ENCODE data around the gene CACNA2D4. TPM values are rescaled to one million over a fixed set of nuclear protein-coding genes. Genes with fewer than 3 reads are reported as not detected.

CACNA2D4 gene
- total and polyA plus RNA-seq, 8 donors, result 0.60 to 3.1 (median 2.0) TPM

DNA sequence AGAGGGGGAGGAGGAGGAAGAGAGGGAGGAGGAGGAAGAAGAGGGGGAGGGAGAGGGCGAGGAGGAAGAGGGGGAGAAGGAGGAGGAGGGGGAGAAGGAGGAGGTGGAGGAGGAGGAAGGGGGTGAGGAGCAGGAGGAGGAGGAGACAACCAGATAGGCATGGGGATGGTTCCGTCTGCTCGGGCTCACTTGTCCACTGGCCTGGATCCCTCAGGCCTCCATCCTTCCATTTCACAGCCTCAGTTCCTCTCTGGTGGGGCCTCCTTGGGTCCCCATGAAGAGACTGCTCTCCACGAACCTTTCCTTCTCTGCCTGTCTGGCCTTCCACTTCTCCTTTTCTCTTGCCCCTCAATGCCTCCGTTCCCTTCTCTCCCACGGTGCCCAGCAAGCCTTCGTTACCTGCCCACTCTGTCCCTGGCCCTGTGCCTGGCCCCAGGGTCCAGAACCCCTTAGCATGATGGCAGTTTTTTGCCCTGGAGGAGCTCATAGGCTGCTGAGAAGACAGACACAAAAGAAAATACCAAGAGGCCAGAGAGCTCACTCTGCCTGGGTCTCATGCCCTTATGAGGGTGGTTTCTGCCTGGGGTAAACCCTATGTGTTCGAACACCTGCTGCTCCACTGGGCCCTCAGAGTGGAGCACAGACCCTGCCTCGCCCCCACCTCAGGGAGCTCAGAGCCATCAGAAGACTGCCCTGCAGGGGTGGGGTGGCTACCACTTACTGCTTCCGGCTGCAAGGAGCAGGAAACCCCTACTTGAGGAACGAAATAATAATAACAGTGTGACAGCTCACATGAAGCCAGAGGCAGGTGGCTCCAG is 11.7 kb upstream of the CACNA2D4 start:
- Histone ChIP-seq H3K36me3 (no peaks in the 10 kb centered on the region), H3K9me3 (no peaks in the 10 kb centered on the region), H3K4me3 (no peak overlapping the region), H3K27me3 (no peaks in the 10 kb centered on the region), H3K4me1 (no peaks in the 10 kb centered on the region), H3K27ac (no peak overlapping the region)
- WGBS, 2 donors, result 84 to 86% methylated on average over 8 to 11 of the region's 11 CpGs
- DNase-seq, result peak in 1 of 6 donors; percentile 11
- peak in 1 of 4 donors; percentile 15 for ATAC-seq
- FAIRE-seq, result no peak
- TF ChIP-seq, protein P1, sequence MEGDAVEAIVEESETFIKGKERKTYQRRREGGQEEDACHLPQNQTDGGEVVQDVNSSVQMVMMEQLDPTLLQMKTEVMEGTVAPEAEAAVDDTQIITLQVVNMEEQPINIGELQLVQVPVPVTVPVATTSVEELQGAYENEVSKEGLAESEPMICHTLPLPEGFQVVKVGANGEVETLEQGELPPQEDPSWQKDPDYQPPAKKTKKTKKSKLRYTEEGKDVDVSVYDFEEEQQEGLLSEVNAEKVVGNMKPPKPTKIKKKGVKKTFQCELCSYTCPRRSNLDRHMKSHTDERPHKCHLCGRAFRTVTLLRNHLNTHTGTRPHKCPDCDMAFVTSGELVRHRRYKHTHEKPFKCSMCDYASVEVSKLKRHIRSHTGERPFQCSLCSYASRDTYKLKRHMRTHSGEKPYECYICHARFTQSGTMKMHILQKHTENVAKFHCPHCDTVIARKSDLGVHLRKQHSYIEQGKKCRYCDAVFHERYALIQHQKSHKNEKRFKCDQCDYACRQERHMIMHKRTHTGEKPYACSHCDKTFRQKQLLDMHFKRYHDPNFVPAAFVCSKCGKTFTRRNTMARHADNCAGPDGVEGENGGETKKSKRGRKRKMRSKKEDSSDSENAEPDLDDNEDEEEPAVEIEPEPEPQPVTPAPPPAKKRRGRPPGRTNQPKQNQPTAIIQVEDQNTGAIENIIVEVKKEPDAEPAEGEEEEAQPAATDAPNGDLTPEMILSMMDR (IDR thresholded peaks at IDR 0.05), result no peak
- intact Hi-C loops (cut with DNase I), result loop anchor here (5.0 to 10.0 kb wide), 4 partner anchors 123 to 285 kb away; no protein-coding TSS in a partner anchor

DNA sequence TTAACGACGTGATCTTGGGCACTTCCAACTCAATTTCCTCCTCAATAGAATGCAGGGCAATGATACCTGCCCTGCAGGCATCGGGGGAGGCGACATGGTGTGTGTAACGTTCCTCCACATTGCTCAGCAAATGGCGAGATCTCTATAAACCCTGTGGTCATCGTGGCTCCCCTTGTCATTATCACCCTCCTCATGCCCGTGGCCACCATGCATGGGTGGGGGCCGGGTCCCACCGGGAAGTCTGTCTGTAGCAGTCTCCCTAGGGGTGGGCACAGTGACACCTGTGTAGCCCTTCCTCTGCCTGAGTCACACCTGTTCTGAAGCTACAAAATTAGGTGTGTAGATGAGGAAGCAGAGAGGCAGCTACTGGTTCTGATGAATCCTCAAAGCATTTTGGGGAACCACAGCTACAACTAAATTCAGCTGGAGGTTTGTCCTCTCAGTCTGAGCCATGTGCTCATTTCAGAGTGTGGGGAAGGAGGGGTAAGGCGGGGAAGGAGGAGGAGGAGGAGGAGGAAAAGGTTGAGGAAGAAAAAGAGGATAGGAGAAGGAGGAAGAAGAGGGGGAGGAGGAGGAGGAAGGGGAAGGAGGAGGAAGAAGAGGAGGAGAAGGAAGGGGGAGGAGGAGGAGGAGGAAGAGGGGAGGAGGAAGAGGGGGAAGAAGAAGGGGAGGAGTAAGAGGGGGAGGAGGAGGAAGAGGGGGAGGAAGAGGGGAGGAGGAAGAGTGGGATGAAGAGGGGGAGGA is 11.0 kb upstream of the CACNA2D4 start:
- Histone ChIP-seq H3K4me1 (no peaks in the 10 kb centered on the region), H3K9me3 (no peaks in the 10 kb centered on the region), H3K4me3 (no peak overlapping the region), H3K27ac (no peak overlapping the region), H3K27me3 (no peaks in the 10 kb centered on the region), H3K36me3 (no peaks in the 10 kb centered on the region)
- ATAC-seq (no peak), DNase-seq (peak in 2 of 6 donors; percentile 2 to 8), FAIRE-seq (no peak)
- 79 to 84% methylated on average over 11 of the region's 11 CpGs for WGBS, 2 donors
- TF ChIP-seq, protein P1 (IDR thresholded peaks at IDR 0.05), result no peak
- intact Hi-C loops (cut with DNase I), result loop anchor here in 2 of 3 donors (5.0 to 10.0 kb wide), 2 partner anchors 122 to 125 kb away; no protein-coding TSS in a partner anchor

DNA sequence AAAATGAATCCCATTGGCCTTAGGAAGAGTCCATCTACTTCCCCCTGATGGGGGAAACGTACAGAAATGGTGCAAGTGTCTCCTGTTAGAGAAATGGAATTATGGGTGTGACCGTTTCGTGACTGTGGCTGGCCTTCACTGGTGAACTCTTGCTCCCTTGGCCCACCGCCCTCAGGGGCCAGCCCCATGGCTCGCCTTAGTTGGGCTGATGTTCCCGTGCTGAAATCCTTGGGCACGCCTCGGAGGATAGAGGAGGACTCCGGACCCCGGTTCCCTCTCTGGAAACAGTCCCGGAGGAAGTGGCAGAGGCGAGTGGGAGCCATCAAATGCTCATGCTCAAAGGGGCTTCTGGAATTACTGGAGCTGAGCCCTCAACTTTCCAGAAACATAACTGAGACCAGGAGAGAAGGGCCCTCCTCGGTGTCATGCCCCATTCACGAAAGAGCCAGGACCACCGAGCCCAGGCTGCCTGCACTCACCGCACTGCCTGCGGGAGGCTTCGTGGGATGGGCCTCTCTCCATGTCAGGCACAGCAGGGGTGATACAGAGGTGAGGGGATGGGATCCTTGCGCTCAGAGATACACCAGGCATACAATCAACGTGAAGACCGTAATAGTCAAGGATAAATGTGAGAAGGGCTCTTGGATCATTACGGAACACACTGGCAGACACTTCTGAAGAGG is 10.1 kb upstream of the CACNA2D4 start:
- FAIRE-seq (no peak), DNase-seq (peak in 2 of 6 donors; percentile 4 to 8), ATAC-seq (no peak)

DNA sequence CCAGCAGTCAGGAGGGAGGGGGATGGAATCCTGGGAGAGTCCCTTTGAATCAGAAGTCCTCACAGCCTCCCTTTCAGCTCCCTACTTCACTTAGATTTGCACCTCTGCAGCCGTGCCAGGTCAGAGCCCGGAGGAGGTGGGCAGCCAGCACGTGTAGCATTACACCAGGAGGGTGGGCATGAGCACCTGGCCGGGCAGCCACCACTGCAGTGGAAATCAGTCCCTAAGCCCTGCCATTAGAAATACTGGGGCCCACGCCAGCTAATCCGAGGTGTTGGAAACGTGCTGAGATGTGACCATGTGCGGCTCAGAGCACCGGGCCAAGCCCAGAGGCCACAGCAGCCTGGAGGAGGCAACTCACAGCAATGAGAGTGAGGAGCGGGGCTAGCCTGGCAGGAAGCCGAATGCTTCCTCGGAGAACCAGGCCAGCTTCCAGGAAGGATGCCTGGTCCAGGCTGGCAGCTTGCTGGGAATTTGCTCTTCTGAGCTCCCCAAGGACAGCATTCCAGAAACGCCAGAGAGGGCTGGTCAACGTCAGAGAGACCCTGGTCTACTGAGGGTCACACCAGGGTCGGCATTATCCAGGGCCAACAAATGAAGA is 9.4 kb upstream of the CACNA2D4 start:
- Histone ChIP-seq H3K27ac (no peak overlapping the region), H3K27me3 (no peaks in the 10 kb centered on the region), H3K9me3 (no peaks in the 10 kb centered on the region), H3K4me1 (no peaks in the 10 kb centered on the region), H3K36me3 (no peaks in the 10 kb centered on the region), H3K4me3 (no peak overlapping the region)
- no peak for ATAC-seq
- DNase-seq, result peak in 2 of 6 donors; percentile 5 to 10
- intact Hi-C loops (cut with DNase I), result loop anchor here in 2 of 3 donors (5.0 to 10.0 kb wide), 2 partner anchors 121 to 123 kb away; no protein-coding TSS in a partner anchor
- FAIRE-seq, result no peak
- TF ChIP-seq, protein P1 (IDR thresholded peaks at IDR 0.05), result no peak
- 67 to 83% methylated on average over 14 to 15 of the region's 15 CpGs for WGBS, 2 donors

More for the DNA sequence above, 10.1 kb upstream of the CACNA2D4 start:
- Histone ChIP-seq H3K4me1 (no peaks in the 10 kb centered on the region), H3K4me3 (no peak overlapping the region), H3K27ac (no peak overlapping the region), H3K36me3 (no peaks in the 10 kb centered on the region), H3K9me3 (no peaks in the 10 kb centered on the region), H3K27me3 (no peaks in the 10 kb centered on the region)
- intact Hi-C loops (cut with DNase I), result loop anchor here in 2 of 3 donors (5.0 to 10.0 kb wide), 2 partner anchors 121 to 124 kb away; no protein-coding TSS in a partner anchor
- TF ChIP-seq, protein P1 (IDR thresholded peaks at IDR 0.05), result no peak
- WGBS, 2 donors, result 86 to 87% methylated on average over 22 of the region's 22 CpGs
